Measurements from ENCODE around the gene HCRT. TPM values are rescaled to one million over a fixed set of nuclear protein-coding genes. Genes with fewer than 3 reads are reported as not detected.
A peak's percentile ranks its signal among the peaks of the same experiment; 100 is the strongest.

Gene HCRT
- not detected for total RNA-seq

GRCh38 chr17:42184713-42185620 is at the start of gene HCRT:
Gene HCRT, minus strand, starts transcription at chr17:42185452. Its CDS starts 87 bp downstream, at chr17:42185365.
- ATAC-seq (ENCODE audit: insufficient number of reproducible peaks, low FRiP score, low read depth), result no peak

GRCh38 chr17:42233994-42234393 is 48.7 kb upstream of the HCRT start:
- H3K9me3 ChIP-seq, result no peaks in the 10 kb centered on the region
- TF ChIP-seq CTCF (IDR thresholded peaks at IDR 0.05), result no peak
- ATAC-seq (ENCODE audit: insufficient number of reproducible peaks, low FRiP score, low read depth) (no peak), DNase-seq (ENCODE audit: low spot score) (no peak)
- no peaks in the 10 kb centered on the region for H3K27me3 ChIP-seq (replicated peaks; ENCODE audit: insufficient read depth)
- H3K4me3 ChIP-seq, result no peak overlapping the region
- peaks cover 8 to 14% of the 10 kb centered on the region in 2 donors for H3K4me1 ChIP-seq (ENCODE audit: control insufficient read depth in 1 of 2, low read depth in 2 of 2)
- no peaks in the 10 kb centered on the region for H3K36me3 ChIP-seq
- no peak overlapping the region for H3K27ac ChIP-seq

More at GRCh38 chr17:42184713-42185620, at the start of gene HCRT:
- Histone ChIP-seq H3K9me3 (no peaks in the 10 kb centered on the region), H3K4me3 (peak within 1 kb of the TSS; percentile 69), H3K27ac (peak within 1 kb of the TSS in 1 of 2 donors; percentile 3), H3K36me3 (no peaks in the 10 kb centered on the region), H3K27me3 (replicated peaks; ENCODE audit: insufficient read depth) (peaks cover 12% of the 10 kb centered on the region), H3K4me1 (ENCODE audit: control insufficient read depth in 1 of 2, low read depth in 2 of 2) (peaks cover 13 to 30% of the 10 kb centered on the region in 2 donors)
- no peak for TF ChIP-seq CTCF (IDR thresholded peaks at IDR 0.05)
- DNase-seq (ENCODE audit: low spot score), result no peak

GRCh38 chr17:42233156-42233555 is 47.9 kb upstream of the HCRT start:
- H3K27me3 ChIP-seq (replicated peaks; ENCODE audit: insufficient read depth), result no peaks in the 10 kb centered on the region
- no peak for DNase-seq (ENCODE audit: low spot score)
- H3K27ac ChIP-seq, result no peak overlapping the region
- no peak for TF ChIP-seq CTCF (IDR thresholded peaks at IDR 0.05)
- peaks cover 9 to 17% of the 10 kb centered on the region in 2 donors for H3K4me1 ChIP-seq (ENCODE audit: control insufficient read depth in 1 of 2, low read depth in 2 of 2)
- H3K4me3 ChIP-seq, result no peak overlapping the region
- no peaks in the 10 kb centered on the region for H3K36me3 ChIP-seq
- no peak for ATAC-seq (ENCODE audit: insufficient number of reproducible peaks, low FRiP score, low read depth)
- H3K9me3 ChIP-seq, result no peaks in the 10 kb centered on the region

GRCh38 chr17:42230225-42230624 is 45.0 kb upstream of the HCRT start:
- peaks cover 16 to 27% of the 10 kb centered on the region in 2 donors for H3K4me1 ChIP-seq (ENCODE audit: control insufficient read depth in 1 of 2, low read depth in 2 of 2)
- no peaks in the 10 kb centered on the region for H3K36me3 ChIP-seq
- DNase-seq (ENCODE audit: low spot score) (no peak), ATAC-seq (ENCODE audit: insufficient number of reproducible peaks, low FRiP score, low read depth) (no peak)
- H3K27me3 ChIP-seq (replicated peaks; ENCODE audit: insufficient read depth), result no peaks in the 10 kb centered on the region
- H3K4me3 ChIP-seq, result no peak overlapping the region
- no peak overlapping the region for H3K27ac ChIP-seq
- no peaks in the 10 kb centered on the region for H3K9me3 ChIP-seq
- TF ChIP-seq CTCF (IDR thresholded peaks at IDR 0.05), result no peak

- Histone ChIP-seq H3K9me3 (no peaks in the 10 kb centered on the region), H3K4me3 (no peak overlapping the region), H3K27ac (peak overlapping the region in 1 of 2 donors; percentile 23), H3K27me3 (replicated peaks; ENCODE audit: insufficient read depth) (no peaks in the 10 kb centered on the region), H3K4me1 (ENCODE audit: control insufficient read depth in 1 of 2, low read depth in 2 of 2) (peaks cover 8 to 13% of the 10 kb centered on the region in 2 donors), H3K36me3 (peaks cover 9% of the 10 kb centered on the region)
- TF ChIP-seq CTCF (IDR thresholded peaks at IDR 0.05), result no peak
- ATAC-seq (ENCODE audit: insufficient number of reproducible peaks, low FRiP score, low read depth), result no peak
- DNase-seq (ENCODE audit: low spot score), result no peak
Measured at GRCh38 chr17:42227849-42228700, 42.8 kb upstream of the HCRT start.
